Nephron progenitor cell (in vitro differentiated cells): ENCODE measurements around the gene AXIN1.

Experiments used
- DNase-seq: peaks from one replicate; pipeline ENCODE4 v3.0.0; 2021
- H3K27ac Mint-ChIP-seq: 2 replicates; pipeline ENCODE4 v1.8.0; 2021; ENCODE audit warnings: mild to moderate bottlenecking, moderate library complexity, mixed read lengths
- H3K27me3 Mint-ChIP-seq: 2 replicates; pipeline ENCODE4 v1.8.0; 2021; ENCODE audit warnings: mild to moderate bottlenecking, low read depth, mixed read lengths; ENCODE audit not compliant: poor library complexity
- H3K36me3 Mint-ChIP-seq: 2 replicates; pipeline ENCODE4 v1.8.0; 2021; ENCODE audit warnings: low read depth, mixed read lengths
- H3K4me1 Mint-ChIP-seq: 2 replicates; pipeline ENCODE4 v1.8.0; 2021; ENCODE audit warnings: mixed read lengths
- H3K4me3 Mint-ChIP-seq: 2 replicates; pipeline ENCODE4 v1.8.0; 2021; ENCODE audit warnings: mild to moderate bottlenecking, moderate library complexity, mixed read lengths
- H3K9me3 Mint-ChIP-seq: 2 replicates; pipeline ENCODE4 v1.8.0; 2021; ENCODE audit warnings: mild to moderate bottlenecking, moderate library complexity, mixed read lengths
- CTCF ChIP-seq: fragments of 200-600 bp; sonication (generic); IDR thresholded peaks from 2 replicates; pipeline ENCODE4 v1.5.0; 2021; ENCODE audit warnings: antibody characterized with exemption

The AXIN1 gene

GRCh38 chr16:311725-312124 is 40.8 kb downstream of the AXIN1 start:
- no peak overlapping the region for H3K4me3 Mint-ChIP-seq
- H3K9me3 Mint-ChIP-seq, result no peaks in the 10 kb centered on the region
- H3K36me3 Mint-ChIP-seq, result peaks cover 35% of the 10 kb centered on the region
- H3K27ac Mint-ChIP-seq, result no peak overlapping the region
- peaks cover 7% of the 10 kb centered on the region for H3K4me1 Mint-ChIP-seq
- DNase-seq, result no peak
- TF ChIP-seq CTCF, result no peak
- H3K27me3 Mint-ChIP-seq, result no peaks in the 10 kb centered on the region

GRCh38 chr16:309476-309875 is 43.0 kb downstream of the AXIN1 start:
- peaks cover 47% of the 10 kb centered on the region for H3K36me3 Mint-ChIP-seq
- no peak overlapping the region for H3K4me3 Mint-ChIP-seq
- no peak for DNase-seq
- no peak for TF ChIP-seq CTCF
- H3K4me1 Mint-ChIP-seq, result peaks cover 16% of the 10 kb centered on the region
- no peaks in the 10 kb centered on the region for H3K9me3 Mint-ChIP-seq
- no peak overlapping the region for H3K27ac Mint-ChIP-seq
- H3K27me3 Mint-ChIP-seq, result no peaks in the 10 kb centered on the region

- TF ChIP-seq CTCF, result no peak
- no peaks in the 10 kb centered on the region for H3K27me3 Mint-ChIP-seq
- peaks cover 16% of the 10 kb centered on the region for H3K4me1 Mint-ChIP-seq
- H3K9me3 Mint-ChIP-seq, result no peaks in the 10 kb centered on the region
- H3K36me3 Mint-ChIP-seq, result peaks cover 50% of the 10 kb centered on the region
- DNase-seq, result no peak
- H3K27ac Mint-ChIP-seq, result no peak overlapping the region
- no peak overlapping the region for H3K4me3 Mint-ChIP-seq
These were observed 44.7 kb downstream of the AXIN1 start for GRCh38 chr16:307691-308312.

DNA sequence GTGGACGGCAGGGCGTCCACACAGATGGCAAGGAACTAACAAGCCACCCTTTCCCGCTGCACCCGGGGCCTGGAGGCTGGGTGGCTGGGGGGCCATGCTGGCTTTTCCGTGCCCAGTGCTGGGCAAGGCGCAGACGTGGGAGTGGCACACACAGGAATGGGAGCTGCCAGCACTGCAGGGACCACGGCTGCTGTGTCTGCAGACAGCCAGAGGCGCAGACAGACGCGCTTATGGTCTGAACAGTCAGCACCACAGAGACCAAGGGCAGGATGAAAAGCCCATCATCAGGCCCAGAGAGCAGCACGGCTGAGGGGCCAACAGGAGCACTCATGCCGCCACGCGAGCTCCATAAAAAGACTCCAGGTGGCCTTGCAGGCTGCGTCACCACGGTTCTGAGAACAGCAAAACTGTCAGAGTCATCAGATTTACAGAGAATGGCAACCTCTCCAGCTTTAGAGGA is 45.6 kb downstream of the AXIN1 start:
- Mint-ChIP-seq H3K36me3 (peaks cover 44% of the 10 kb centered on the region), H3K4me3 (no peak overlapping the region), H3K9me3 (no peaks in the 10 kb centered on the region), H3K27me3 (no peaks in the 10 kb centered on the region), H3K27ac (peak overlapping the region; percentile 91), H3K4me1 (peaks cover 16% of the 10 kb centered on the region)
- no peak for TF ChIP-seq CTCF
- DNase-seq, result no peak

DNA sequence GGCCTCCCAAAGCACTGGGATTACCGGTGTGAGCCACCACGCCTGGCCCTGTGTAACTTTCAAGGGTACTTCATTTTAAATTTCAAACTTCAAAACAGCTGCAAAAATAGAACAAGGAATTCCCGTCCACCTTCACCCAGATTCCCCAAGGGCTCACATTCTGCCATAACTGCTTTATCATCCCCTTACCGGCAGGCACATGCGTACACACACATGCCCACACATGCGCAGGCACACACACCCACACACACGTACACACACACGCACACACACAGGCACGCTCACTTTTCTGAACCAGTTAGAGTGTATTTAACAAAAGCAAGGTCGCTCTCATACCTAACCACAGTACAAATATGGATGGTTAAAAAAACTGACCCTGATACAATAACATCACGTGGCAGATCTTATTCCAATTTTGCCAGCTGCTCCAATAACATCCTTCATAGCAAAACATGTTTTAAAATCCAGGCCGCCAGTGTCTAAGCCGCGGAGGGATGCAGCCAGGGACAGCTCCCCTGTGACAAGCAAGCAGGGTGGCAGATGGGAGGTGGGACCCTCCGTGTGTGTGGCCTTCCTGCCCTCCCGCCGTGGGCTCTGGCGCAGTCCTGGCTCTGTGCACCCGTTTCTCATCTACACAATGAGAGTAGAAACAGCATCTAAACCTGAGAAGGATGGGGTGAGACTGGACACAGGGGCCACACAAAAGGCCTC is 46.5 kb downstream of the AXIN1 start:
- H3K36me3 Mint-ChIP-seq, result peaks cover 35% of the 10 kb centered on the region
- TF ChIP-seq CTCF, result no peak
- DNase-seq, result no peak
- H3K27ac Mint-ChIP-seq, result peak overlapping the region; percentile 75
- peaks cover 16% of the 10 kb centered on the region for H3K4me1 Mint-ChIP-seq
- no peak overlapping the region for H3K4me3 Mint-ChIP-seq
- no peaks in the 10 kb centered on the region for H3K9me3 Mint-ChIP-seq
- H3K27me3 Mint-ChIP-seq, result no peaks in the 10 kb centered on the region
